ENCODE measurements around the gene GRAMD1B.
"Not testable (repeated sequence)": the region's sequence is repeated elsewhere in the genome, so short reads cannot be mapped to it uniquely, and the experiment has no call there.

Gene GRAMD1B

GRCh38 chr11:123439616-123440015 is 9.5 kb downstream of the GRAMD1B start:
- DNase-seq, result no peak

DNA sequence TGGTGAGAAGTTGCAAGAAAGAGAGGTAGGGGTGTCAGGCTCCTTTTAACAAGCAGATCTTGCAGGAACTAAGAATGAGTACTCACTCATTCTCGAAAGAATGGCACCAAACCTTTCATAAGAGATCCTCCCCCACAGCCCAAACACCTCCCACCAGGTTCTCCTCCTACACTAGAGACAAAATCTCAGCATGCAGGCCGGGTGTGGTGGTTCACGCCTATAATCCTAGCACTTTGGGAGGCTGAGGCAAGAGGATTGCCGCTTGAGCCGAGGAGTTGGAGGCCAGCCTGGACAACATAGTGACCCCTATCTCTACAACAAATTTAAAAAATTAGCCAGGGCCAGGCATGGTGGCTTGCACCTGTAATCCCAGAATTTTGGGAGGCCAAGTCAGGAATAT is 11.1 kb downstream of the GRAMD1B start:
- no peak for DNase-seq

DNA sequence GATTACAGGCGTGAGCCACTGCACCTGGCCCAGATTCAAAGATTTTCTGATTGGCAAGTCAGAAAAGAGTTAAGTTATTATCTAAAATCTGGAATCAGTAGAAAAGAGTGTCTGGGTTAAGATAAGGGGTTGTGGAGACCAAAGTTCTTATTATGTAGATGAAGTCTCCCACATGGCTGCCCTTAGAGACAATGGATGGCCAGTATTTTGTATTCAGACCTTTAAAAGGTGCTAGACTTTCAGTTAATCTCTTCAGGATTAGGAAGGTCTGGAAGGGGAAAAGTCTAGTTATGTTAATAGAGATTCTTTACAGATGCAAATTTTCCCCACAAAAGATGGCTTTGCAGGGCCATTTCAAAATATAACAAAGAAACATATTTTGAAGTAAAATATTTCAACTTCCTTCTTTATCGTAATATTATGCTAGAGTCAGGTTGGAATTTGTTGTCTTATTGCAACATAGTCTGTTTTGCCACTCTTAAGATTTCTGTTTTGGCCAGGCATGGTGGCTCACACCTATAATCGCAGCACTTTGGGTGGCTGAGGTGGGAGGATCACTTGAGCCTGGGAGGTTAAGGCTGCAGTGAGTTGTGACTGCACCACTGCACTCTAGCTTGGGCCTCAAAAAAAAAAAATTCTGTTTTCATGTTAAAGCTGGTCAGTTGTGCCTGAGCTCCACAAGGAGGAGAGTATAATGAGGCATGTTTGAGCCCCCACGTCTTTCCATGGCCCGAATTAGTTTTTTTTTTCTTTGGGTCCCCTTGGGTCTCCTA is 14.0 kb downstream of the GRAMD1B start:
- DNase-seq, result no peak

GRCh38 chr11:123448823-123449222 is 18.8 kb downstream of the GRAMD1B start:
- DNase-seq, result no peak

DNA sequence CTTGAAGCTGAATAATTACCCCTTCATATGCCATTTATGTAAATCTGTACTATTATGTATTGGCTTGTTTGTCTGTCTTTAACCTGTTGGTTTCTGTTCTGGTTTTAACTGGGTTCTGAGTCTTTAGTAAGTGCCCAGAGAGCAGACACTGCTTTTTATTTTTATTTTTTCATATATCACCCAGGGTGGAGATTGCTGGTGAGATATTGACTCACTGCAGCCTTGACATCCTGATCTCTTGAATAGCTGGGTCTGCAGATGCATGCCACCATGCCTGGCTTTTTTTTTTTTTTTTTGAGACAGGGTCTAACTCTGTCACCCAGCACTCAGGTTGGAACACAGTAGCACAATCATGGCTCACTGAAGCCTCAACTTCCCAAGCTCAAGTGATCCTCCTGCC is 19.4 kb downstream of the GRAMD1B start:
- no peak for DNase-seq

- no peak for DNase-seq
Measured at GRCh38 chr11:123450623-123451022, 20.6 kb downstream of the GRAMD1B start.

DNA sequence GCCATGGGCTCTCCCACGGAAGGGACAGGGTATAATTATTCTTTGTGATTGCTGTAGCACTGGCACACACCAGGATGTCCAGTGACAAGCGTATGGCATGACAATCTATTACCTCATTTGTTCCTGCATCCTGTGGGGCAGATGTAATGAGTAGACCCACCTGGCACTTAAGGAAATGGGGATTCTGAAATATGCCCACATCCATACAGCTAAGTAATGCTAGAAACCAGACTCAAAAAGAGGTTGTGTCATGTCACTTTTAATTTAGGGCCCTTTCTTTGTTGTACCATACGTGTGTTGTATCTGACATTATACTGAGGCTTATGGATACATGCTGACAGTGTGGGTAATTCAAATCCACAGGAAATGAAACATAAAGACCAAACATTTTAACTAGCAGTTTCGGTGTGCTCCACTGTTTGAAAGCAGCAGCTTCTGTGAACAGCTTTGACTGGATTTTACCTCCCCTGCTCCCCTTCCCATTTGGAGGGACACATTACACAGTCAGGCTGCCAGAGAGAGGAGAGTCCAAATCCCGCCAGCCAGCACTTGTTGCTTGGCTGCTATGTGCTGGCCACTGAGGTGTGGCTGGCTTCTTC is 21.2 kb downstream of the GRAMD1B start:
- no peak for DNase-seq

GRCh38 chr11:123452794-123453193 is 22.7 kb downstream of the GRAMD1B start:
- no peak for DNase-seq

DNA sequence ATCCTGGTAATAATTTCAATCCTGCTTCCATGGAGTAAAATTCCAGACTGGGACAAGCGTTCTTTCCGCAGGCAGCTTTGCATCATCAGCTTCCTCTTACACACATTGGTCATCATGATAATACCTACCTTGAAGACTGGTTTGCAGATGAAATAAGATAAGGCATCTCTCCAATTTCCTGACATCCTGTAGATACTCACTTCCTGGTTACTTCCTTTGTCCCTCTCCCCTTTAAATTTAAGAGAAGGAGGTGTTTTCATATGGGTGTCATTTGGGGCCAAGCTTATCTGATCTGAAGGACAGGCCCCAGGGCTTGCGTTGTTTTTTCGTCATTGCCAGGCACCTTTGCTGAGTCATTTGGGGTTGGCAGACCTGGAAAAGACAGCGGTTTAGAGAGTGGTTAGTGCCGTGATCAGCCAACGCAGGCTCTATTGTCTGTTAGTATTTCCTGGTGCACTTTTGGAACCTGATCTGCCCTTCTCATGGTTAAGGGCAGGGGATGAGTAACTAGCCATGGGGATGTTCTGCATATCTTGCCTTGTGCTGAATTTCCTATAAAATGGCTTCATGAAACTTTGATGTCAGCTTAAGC is 24.1 kb downstream of the GRAMD1B start:
- no peak for DNase-seq

DNA sequence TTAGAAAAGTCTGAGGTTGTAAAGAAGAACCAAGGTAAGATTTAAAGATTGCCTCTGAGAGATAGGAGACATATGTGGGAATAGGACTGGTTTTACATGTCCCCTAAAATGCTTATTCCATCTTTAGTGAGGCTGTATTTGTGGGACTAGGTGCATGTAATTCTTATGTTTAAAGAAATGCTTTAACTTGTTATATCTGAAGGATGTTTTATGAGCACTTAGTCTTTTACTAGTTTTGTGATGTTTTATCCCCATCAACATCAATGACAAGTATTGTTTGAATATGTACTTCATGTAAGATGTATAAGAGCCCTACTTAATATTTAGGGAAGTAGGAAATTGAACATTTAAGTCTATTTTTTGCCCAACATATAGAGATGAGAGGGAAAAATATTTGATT is 24.7 kb downstream of the GRAMD1B start:
- DNase-seq, result no peak

DNA sequence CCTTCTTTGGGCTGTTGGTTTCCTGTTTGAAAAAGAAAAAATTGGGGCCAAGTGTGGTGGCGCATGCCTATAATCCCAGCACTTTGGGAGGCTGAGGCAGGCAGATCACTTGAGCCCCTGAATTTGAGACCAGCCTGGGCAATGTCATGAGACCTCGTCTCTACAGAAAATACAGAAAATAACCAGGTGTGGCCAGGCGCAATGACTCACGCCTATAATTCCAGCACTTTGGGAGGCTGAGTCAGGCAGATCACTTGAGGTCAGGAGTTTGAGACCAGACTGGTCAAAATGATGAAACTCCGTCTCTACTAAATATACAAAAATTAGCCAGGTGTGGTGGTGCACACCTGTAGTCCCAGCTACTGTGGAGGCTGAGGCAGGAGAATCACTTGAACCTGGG is 26.4 kb downstream of the GRAMD1B start:
- not testable (repeated sequence) for DNase-seq

GRCh38 chr11:123457187-123457770 is 27.2 kb downstream of the GRAMD1B start:
- peak in 9 of 56 donors; percentile 6 to 62 (median 23) for DNase-seq

DNA sequence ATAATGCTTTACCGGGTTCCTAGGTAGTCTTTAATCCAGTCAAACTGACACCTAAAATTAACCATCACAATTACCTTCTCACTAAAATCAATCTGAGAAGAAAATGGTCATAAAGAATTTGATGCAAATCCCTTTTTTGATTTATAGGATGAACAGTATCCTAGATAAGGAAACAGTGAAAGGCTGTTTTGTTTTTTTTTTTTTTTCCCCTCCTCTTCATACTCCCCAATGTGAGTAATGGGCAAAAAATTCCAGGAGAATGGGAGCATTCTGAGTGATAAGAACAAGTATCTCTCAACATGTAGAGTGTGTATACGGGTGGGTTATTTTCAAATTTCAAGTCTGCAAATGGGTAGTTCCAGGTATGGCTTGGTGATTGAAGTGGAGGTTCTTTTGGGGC is 28.4 kb downstream of the GRAMD1B start:
- no peak for DNase-seq

DNA sequence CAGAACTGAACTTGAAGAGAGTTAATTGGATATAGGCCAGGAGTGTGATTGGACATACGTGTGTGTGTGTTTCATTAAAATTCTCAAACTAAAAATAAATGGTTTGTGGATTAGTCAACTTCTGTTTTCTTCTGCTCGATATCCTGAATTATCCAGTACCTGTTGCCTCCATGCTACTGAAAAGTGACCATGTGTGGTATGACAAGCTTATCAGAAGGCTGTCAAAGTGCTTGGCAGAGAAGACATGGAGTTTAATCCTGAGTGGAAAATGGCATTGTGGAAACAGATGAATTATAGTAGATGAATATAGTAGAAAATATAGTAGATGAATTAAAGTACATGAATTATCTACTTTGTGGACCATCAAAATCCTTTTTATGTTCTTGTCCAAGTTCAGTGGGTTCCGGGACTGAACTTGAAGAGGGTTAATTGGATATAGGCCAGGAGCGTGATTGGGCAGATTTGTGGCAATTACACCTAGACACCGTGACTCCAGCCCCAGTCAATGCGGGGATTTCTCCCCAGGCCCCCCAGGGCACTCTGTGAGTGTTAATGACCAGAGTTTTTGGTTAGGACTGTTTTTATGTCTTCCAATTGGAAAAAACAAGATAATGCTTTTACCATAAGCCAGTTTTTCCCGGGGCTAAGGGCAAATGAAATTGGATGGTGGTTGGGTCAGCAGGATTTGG is 30.1 kb downstream of the GRAMD1B start:
- no peak for DNase-seq

GRCh38 chr11:123461164-123461563 is 31.1 kb downstream of the GRAMD1B start:
- DNase-seq, result no peak

- not testable (repeated sequence) for DNase-seq
Measured at GRCh38 chr11:123465667-123466066, 35.6 kb downstream of the GRAMD1B start.

- DNase-seq, result not testable (repeated sequence)
Measured at GRCh38 chr11:123466172-123466571, 36.1 kb downstream of the GRAMD1B start.

DNA sequence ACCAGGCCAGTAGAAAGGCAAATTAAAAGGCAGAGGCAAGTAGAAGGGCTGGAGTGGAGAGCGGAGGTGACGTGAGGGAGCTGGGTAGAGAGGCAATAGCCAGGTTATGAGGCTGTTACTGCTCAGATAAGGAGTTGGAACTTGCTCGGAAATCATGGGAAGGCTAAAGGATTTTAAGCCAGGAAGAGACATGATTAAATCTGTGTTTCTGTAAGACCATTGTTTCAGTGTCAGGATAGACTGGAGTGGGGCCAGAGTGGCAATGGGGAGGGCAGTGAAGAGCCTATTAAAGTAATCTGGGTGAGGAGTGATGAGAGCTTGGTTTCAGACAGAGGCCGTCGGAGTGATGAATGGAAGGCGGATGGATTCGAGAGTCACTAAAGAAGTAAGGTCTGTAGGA is 39.0 kb downstream of the GRAMD1B start:
- DNase-seq, result peak in 2 of 56 donors; percentile 4 to 18

- no peak for DNase-seq
Measured at GRCh38 chr11:123469586-123469985, 39.5 kb downstream of the GRAMD1B start.

GRCh38 chr11:123470842-123471241 is 40.8 kb downstream of the GRAMD1B start:
- DNase-seq, result no peak

DNA sequence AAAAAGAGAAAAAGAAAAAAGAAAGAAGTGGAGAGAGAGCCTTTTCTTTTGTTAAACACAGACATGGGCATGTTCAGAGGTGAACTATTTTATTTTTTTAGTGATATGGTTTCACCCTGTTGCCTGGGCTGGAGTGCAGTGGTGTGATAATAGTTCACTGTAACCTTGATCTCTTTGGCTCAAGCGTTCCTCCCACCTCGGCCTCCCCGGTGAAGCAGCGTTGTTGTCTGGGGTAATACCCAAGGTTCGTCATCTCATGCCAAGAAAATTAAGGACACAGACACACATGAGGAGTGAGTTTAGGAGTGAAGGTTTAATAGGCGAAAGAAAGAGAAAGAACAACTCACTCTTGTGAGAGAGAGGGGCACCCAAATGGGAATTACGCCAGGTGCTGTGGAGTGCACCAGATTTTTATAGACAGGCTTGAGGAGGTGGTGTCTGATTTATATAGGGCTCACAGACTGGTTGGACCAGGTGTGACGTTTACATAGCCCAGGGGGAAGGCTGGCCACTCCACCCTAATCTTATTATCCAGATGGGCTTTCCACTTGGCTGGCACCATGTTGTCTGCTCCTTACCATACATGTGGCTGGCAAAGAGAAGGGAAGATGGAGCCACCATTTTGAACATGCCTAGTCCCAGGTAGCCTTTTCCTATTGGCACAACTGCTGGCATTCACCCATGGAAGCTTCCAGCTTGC is 42.3 kb downstream of the GRAMD1B start:
- DNase-seq, result no peak
